Measurements from ENCODE around the gene ALOX12B.
"Not testable (repeated sequence)": the region's sequence is repeated elsewhere in the genome, so short reads cannot be mapped to it uniquely, and the experiment has no call there.

ALOX12B gene

GRCh38 chr17:8044819-8045810 lies 42.4 kb downstream of the ALOX12B start:
- TF ChIP-seq POLR2A (IDR thresholded peaks at IDR 0.05; ENCODE audit: low read length), result no peak
- no peak for DNase-seq

- no peak for DNase-seq
- TF ChIP-seq POLR2A (IDR thresholded peaks at IDR 0.05; ENCODE audit: low read length), result no peak
- TF ChIP-seq GATA1 (IDR thresholded peaks at IDR 0.05; ENCODE audit: low read depth, low read length), result no peak
These were observed 45.5 kb downstream of the ALOX12B start for GRCh38 chr17:8041979-8042378.

- TF ChIP-seq GATA1 (IDR thresholded peaks at IDR 0.05; ENCODE audit: low read depth, low read length) (no peak), POLR2A (IDR thresholded peaks at IDR 0.05; ENCODE audit: low read length) (no peak)
- peak; percentile 53 to 65 for DNase-seq
These were observed 46.1 kb downstream of the ALOX12B start for GRCh38 chr17:8041249-8041928.

GRCh38 chr17:8039611-8040168 lies 47.8 kb downstream of the ALOX12B start:
- no peak for DNase-seq
- TF ChIP-seq POLR2A (IDR thresholded peaks at IDR 0.05; ENCODE audit: low read length) (no peak), GATA1 (IDR thresholded peaks at IDR 0.05; ENCODE audit: low read depth, low read length) (no peak)

GRCh38 chr17:8038954-8039610 lies 48.4 kb downstream of the ALOX12B start, which contains the start of gene ALOX15B:
Gene ALOX15B (plus strand): TSS chr17:8039059. CDS start chr17:8039156, 97 bp downstream.
- TF ChIP-seq GATA1 (IDR thresholded peaks at IDR 0.05; ENCODE audit: low read depth, low read length), result no peak
- TF ChIP-seq POLR2A (IDR thresholded peaks at IDR 0.05; ENCODE audit: low read length), result no peak
- no peak for DNase-seq

GRCh38 chr17:8032442-8032841 lies 55.1 kb downstream of the ALOX12B start:
- no peak for DNase-seq
- TF ChIP-seq POLR2A (IDR thresholded peaks at IDR 0.05; ENCODE audit: low read length), result no peak
- no peak for TF ChIP-seq GATA1 (IDR thresholded peaks at IDR 0.05; ENCODE audit: low read depth, low read length)

GRCh38 chr17:8031950-8032349 lies 55.6 kb downstream of the ALOX12B start:
- DNase-seq, result no peak
- no peak for TF ChIP-seq POLR2A (IDR thresholded peaks at IDR 0.05; ENCODE audit: low read length)
- no peak for TF ChIP-seq GATA1 (IDR thresholded peaks at IDR 0.05; ENCODE audit: low read depth, low read length)

- DNase-seq, result no peak
- TF ChIP-seq GATA1 (IDR thresholded peaks at IDR 0.05; ENCODE audit: low read depth, low read length), result no peak
- TF ChIP-seq POLR2A (IDR thresholded peaks at IDR 0.05; ENCODE audit: low read length), result no peak
These were observed 56.3 kb downstream of the ALOX12B start for GRCh38 chr17:8031261-8031661.

- DNase-seq, result no peak
- TF ChIP-seq GATA1 (IDR thresholded peaks at IDR 0.05; ENCODE audit: low read depth, low read length), result no peak
These were observed 58.4 kb downstream of the ALOX12B start for GRCh38 chr17:8029121-8029520.

- TF ChIP-seq GATA1 (IDR thresholded peaks at IDR 0.05; ENCODE audit: low read depth, low read length) (no peak), POLR2A (IDR thresholded peaks at IDR 0.05; ENCODE audit: low read length) (no peak)
- DNase-seq, result no peak
These were observed 62.2 kb downstream of the ALOX12B start for GRCh38 chr17:8025176-8025911.

GRCh38 chr17:8024161-8024560 lies 63.4 kb downstream of the ALOX12B start:
- DNase-seq, result not testable (repeated sequence)

Measured in erythroblast (primary cell).